WTC11 (cell line): ENCODE data around the gene SPI1. TPM values are rescaled to one million over a fixed set of nuclear protein-coding genes. Genes with fewer than 3 reads are reported as not detected.
A peak's percentile ranks its signal among the peaks of the same experiment; 100 is the strongest.

Experiments used
- ATAC-seq: fragments of 200-7000 bp; cut with Tn5 transposase; 2 replicates; pipeline ENCODE4 v1.10.0; 2021; ENCODE audit warnings: mild to moderate bottlenecking, moderate library complexity
- CTCF ChIA-PET: fragments of 300-600 bp; sonication (Branson Sonifier 250); formaldehyde crosslinking; loops from one replicate; lab custom pipeline; 2021; ENCODE audit warnings: antibody characterized with exemption; lab: Charles Lee
- POLR2A ChIA-PET: fragments of 350-600 bp; sonication (Branson Sonifier 250); formaldehyde crosslinking; loops from one replicate; lab custom pipeline; 2021; ENCODE audit warnings: antibody characterized with exemption; lab: Charles Lee
- DNase-seq: peaks from one replicate; pipeline ENCODE4 v3.0.0; 2021; ENCODE audit warnings: low spot score
- H3K27ac Mint-ChIP-seq: 2 replicates; pipeline ENCODE4 v1.8.0; 2021; ENCODE audit warnings: mixed read lengths
- H3K27me3 Mint-ChIP-seq: 2 replicates; pipeline ENCODE4 v1.8.0; 2021; ENCODE audit warnings: low read depth, mild to moderate bottlenecking, moderate library complexity, mixed read lengths
- H3K36me3 Mint-ChIP-seq: 2 replicates; pipeline ENCODE4 v1.8.0; 2021; ENCODE audit warnings: mixed read lengths
- H3K4me1 Mint-ChIP-seq: 2 replicates; pipeline ENCODE4 v1.8.0; 2022; ENCODE audit warnings: mixed read lengths
- H3K4me3 Mint-ChIP-seq: 2 replicates; pipeline ENCODE4 v1.8.0; 2021; ENCODE audit warnings: mild to moderate bottlenecking, moderate library complexity, mixed read lengths
- H3K9me3 Mint-ChIP-seq: 2 replicates; pipeline ENCODE4 v1.8.0; 2021; ENCODE audit warnings: mixed read lengths
- CREB1 ChIP-seq: sonication (generic); formaldehyde crosslinking; IDR thresholded peaks from 2 replicates; pipeline ENCODE4 v1.8.0; 2023; ENCODE audit warnings: mild to moderate bottlenecking, missing genetic modification reagents
- CTCF ChIP-seq: fragments of 200-600 bp; IDR thresholded peaks from 2 replicates; pipeline ENCODE4 v1.8.0; 2022; ENCODE audit warnings: antibody characterized with exemption
- FOXJ3 ChIP-seq: sonication (generic); formaldehyde crosslinking; IDR thresholded peaks from 2 replicates; pipeline ENCODE4 v1.9.0; 2021; ENCODE audit warnings: missing genetic modification reagents, mild to moderate bottlenecking, borderline replicate concordance
- FOXP4 ChIP-seq: sonication (generic); formaldehyde crosslinking; IDR thresholded peaks from 2 replicates; pipeline ENCODE4 v1.8.0; 2022; ENCODE audit warnings: mild to moderate bottlenecking, missing genetic modification reagents
- HMGA2 ChIP-seq: fragments of 250-450 bp; sonication (Bioruptor Pico); IDR thresholded peaks from 2 replicates; pipeline ENCODE4 v1.4.0; 2021; ENCODE audit warnings: mild to moderate bottlenecking, moderate library complexity
- MLX ChIP-seq: sonication (generic); formaldehyde crosslinking; IDR thresholded peaks from 2 replicates; pipeline ENCODE4 v1.8.1; 2023; ENCODE audit warnings: mild to moderate bottlenecking, missing genetic modification reagents, moderate library complexity
- PRDM15 ChIP-seq: sonication (generic); formaldehyde crosslinking; IDR thresholded peaks from 2 replicates; pipeline ENCODE4 v1.8.0; 2022; ENCODE audit warnings: missing genetic modification reagents
- PRRX2 ChIP-seq: fragments of 250-450 bp; sonication (Bioruptor Pico); IDR thresholded peaks from 2 replicates; pipeline ENCODE4 v1.8.0; 2021; ENCODE audit warnings: mild to moderate bottlenecking
- RELA ChIP-seq: sonication (generic); formaldehyde crosslinking; IDR thresholded peaks from 2 replicates; pipeline ENCODE4 v1.8.1; 2022; ENCODE audit warnings: missing genetic modification reagents, mild to moderate bottlenecking, borderline replicate concordance
- SOX15 ChIP-seq: fragments of 250-450 bp; sonication (Bioruptor Pico); IDR thresholded peaks from 2 replicates; pipeline ENCODE4 v1.9.0; 2021; ENCODE audit warnings: mild to moderate bottlenecking
- TEAD1 ChIP-seq: sonication (generic); formaldehyde crosslinking; IDR thresholded peaks from 2 replicates; pipeline ENCODE4 v1.8.0; 2022; ENCODE audit warnings: mild to moderate bottlenecking, missing genetic modification reagents
- TP53 ChIP-seq: sonication (generic); formaldehyde crosslinking; IDR thresholded peaks from 2 replicates; pipeline ENCODE4 v1.8.1; 2023; ENCODE audit warnings: mild to moderate bottlenecking, missing genetic modification reagents
- ZMAT4 ChIP-seq: fragments of 250-450 bp; sonication (Bioruptor Pico); IDR thresholded peaks from 2 replicates; pipeline ENCODE4 v1.9.0; 2021; ENCODE audit warnings: mild to moderate bottlenecking
- ZNF423 ChIP-seq: fragments of 250-450 bp; sonication (Bioruptor Pico); IDR thresholded peaks from 2 replicates; pipeline ENCODE4 v2.1.2; 2022; ENCODE audit warnings: mild to moderate bottlenecking, moderate library complexity
- total RNA-seq: library from RNA; stranded (reverse); gene quantifications from 3 replicates; pipeline ENCODE4 v1.2.3, GENCODE V29; 2021
- TF ChIP-seq, protein P1 (sequence below): sonication (generic); formaldehyde crosslinking; IDR thresholded peaks from 2 replicates; pipeline ENCODE4 v1.8.0; 2022; ENCODE audit warnings: mild to moderate bottlenecking, missing genetic modification reagents

The SPI1 gene
- total RNA-seq, 1 experiment from 2014 or later, result 0.59 TPM

- Mint-ChIP-seq H3K27ac (no peak overlapping the region), H3K36me3 (no peaks in the 10 kb centered on the region), H3K9me3 (no peaks in the 10 kb centered on the region), H3K27me3 (no peaks in the 10 kb centered on the region), H3K4me1 (peaks cover 13% of the 10 kb centered on the region), H3K4me3 (peak overlapping the region; percentile 78)
- TF ChIP-seq, protein P1, sequence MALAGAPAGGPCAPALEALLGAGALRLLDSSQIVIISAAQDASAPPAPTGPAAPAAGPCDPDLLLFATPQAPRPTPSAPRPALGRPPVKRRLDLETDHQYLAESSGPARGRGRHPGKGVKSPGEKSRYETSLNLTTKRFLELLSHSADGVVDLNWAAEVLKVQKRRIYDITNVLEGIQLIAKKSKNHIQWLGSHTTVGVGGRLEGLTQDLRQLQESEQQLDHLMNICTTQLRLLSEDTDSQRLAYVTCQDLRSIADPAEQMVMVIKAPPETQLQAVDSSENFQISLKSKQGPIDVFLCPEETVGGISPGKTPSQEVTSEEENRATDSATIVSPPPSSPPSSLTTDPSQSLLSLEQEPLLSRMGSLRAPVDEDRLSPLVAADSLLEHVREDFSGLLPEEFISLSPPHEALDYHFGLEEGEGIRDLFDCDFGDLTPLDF (CRISPR knock-in tag), result no peak
- TF ChIP-seq RELA (CRISPR knock-in tag), result peak; percentile 37; the same call in 1 of the 2 replicates
- POLR2A ChIA-PET, result interaction anchor here (0.5 to 1.2 kb wide), 4 partner anchors 19 to 100 kb away, joined by 3 to 5 read pairs (median 3); no protein-coding TSS in a partner anchor
- DNase-seq, result no peak
- CTCF ChIA-PET, result interaction anchor here (0.6 to 2.6 kb wide), 65 partner anchors 9 to 644 kb away, joined by 3 to 67 read pairs (median 4); partner anchors contain the start of genes ACP2, DDB2, MADD and NR1H3
- ATAC-seq, result peak; percentile 20
Measured at GRCh38 chr11:47354913-47355282, 23.4 kb downstream of the SPI1 start.

GRCh38 chr11:47353978-47354774, 24.2 kb downstream of the SPI1 start:
- TF ChIP-seq SOX15, result no peak
- no peak for TF ChIP-seq TEAD1
- no peak for TF ChIP-seq ZNF423 (CRISPR knock-in tag)
- no peak for TF ChIP-seq PRRX2 (CRISPR knock-in tag)
- no peak for TF ChIP-seq CTCF
- TF ChIP-seq CREB1 (CRISPR knock-in tag), result no peak
- TF ChIP-seq, all 79 proteins: peak for 0
- Mint-ChIP-seq H3K36me3 (no peaks in the 10 kb centered on the region), H3K4me1 (peaks cover 13% of the 10 kb centered on the region), H3K27me3 (no peaks in the 10 kb centered on the region), H3K27ac (no peak overlapping the region), H3K4me3 (peak overlapping the region; percentile 78), H3K9me3 (no peaks in the 10 kb centered on the region)
- ChIA-PET POLR2A (interaction anchor here (1.2 kb wide), 1 partner anchor 95 kb away, joined by 5 read pairs; no protein-coding TSS in a partner anchor), CTCF (interaction anchor here (0.5 to 2.6 kb wide), 17 partner anchors 18 to 1145 kb away, joined by 3 to 67 read pairs (median 6); partner anchors contain the start of genes MADD and NR1H3)
- ATAC-seq (no peak), DNase-seq (no peak)

- ATAC-seq (no peak), DNase-seq (no peak)
- TF ChIP-seq ZMAT4, result no peak
- no peak for TF ChIP-seq CTCF
- no peak for TF ChIP-seq ZNF423 (CRISPR knock-in tag)
- no peak for TF ChIP-seq PRDM15 (CRISPR knock-in tag)
- TF ChIP-seq FOXJ3 (CRISPR knock-in tag), result no peak
- no peak for TF ChIP-seq TP53 (CRISPR knock-in tag)
- TF ChIP-seq HMGA2 (CRISPR knock-in tag), result no peak
- no peak for TF ChIP-seq FOXP4 (CRISPR knock-in tag)
- no peak for TF ChIP-seq MLX (CRISPR knock-in tag)
- Mint-ChIP-seq H3K4me3 (no peak within 1 kb of the TSS), H3K36me3 (no peaks in the 10 kb centered on the region), H3K9me3 (no peaks in the 10 kb centered on the region), H3K4me1 (peaks cover 13% of the 10 kb centered on the region), H3K27ac (no peak within 1 kb of the TSS), H3K27me3 (no peaks in the 10 kb centered on the region)
- ChIA-PET POLR2A (no interaction called here), CTCF (interaction anchor here (1.2 kb wide), 1 partner anchor 119 kb away, joined by 3 read pairs; no protein-coding TSS in a partner anchor)
Measured at GRCh38 chr11:47352556-47352955, 25.8 kb downstream of the SPI1 start, which contains the start of gene MYBPC3. MYBPC3 (minus strand) TSS chr11:47352702; CDS start chr11:47352647, 55 bp downstream.
